Loucy (cell line): Measurements from ENCODE around the gene LRRTM4.

ENCODE experiments used
- EZH2phosphoT487 ChIP-seq: fragments of 200-600 bp; IDR thresholded peaks from 2 replicates; pipeline ENCODE4 v1.6.1; 2018; ENCODE audit warnings: antibody characterized with exemption, mild to moderate bottlenecking, moderate library complexity, borderline replicate concordance
- TF ChIP-seq, protein P1 (sequence below): fragments of 200-600 bp; sonication (generic); conservative IDR thresholded peaks from 2 replicates; pipeline ENCODE4 v1.5.1; 2014; ENCODE audit warnings: mild to moderate bottlenecking, antibody characterized with exemption, low read length

- TF ChIP-seq, protein P1, sequence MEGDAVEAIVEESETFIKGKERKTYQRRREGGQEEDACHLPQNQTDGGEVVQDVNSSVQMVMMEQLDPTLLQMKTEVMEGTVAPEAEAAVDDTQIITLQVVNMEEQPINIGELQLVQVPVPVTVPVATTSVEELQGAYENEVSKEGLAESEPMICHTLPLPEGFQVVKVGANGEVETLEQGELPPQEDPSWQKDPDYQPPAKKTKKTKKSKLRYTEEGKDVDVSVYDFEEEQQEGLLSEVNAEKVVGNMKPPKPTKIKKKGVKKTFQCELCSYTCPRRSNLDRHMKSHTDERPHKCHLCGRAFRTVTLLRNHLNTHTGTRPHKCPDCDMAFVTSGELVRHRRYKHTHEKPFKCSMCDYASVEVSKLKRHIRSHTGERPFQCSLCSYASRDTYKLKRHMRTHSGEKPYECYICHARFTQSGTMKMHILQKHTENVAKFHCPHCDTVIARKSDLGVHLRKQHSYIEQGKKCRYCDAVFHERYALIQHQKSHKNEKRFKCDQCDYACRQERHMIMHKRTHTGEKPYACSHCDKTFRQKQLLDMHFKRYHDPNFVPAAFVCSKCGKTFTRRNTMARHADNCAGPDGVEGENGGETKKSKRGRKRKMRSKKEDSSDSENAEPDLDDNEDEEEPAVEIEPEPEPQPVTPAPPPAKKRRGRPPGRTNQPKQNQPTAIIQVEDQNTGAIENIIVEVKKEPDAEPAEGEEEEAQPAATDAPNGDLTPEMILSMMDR: no peak
- TF ChIP-seq EZH2phosphoT487: no peak
Measured at GRCh38 chr2:76998152-76998551, 524.0 kb downstream of the LRRTM4 start.
